NCI-H146 treated with DMSO at 0.1 percent for 48 hours (cell line): Measurements from ENCODE around the gene ZNF561.
"Not testable (repeated sequence)": the region's sequence is repeated elsewhere in the genome, so short reads cannot be mapped to it uniquely, and the experiment has no call there.

Experiments used
- DNase-seq: peaks from one replicate; lab custom pipeline; 2025; ENCODE audit not compliant: unreplicated experiment; lab: John Stamatoyannopoulos, UW

ZNF561 gene

DNA sequence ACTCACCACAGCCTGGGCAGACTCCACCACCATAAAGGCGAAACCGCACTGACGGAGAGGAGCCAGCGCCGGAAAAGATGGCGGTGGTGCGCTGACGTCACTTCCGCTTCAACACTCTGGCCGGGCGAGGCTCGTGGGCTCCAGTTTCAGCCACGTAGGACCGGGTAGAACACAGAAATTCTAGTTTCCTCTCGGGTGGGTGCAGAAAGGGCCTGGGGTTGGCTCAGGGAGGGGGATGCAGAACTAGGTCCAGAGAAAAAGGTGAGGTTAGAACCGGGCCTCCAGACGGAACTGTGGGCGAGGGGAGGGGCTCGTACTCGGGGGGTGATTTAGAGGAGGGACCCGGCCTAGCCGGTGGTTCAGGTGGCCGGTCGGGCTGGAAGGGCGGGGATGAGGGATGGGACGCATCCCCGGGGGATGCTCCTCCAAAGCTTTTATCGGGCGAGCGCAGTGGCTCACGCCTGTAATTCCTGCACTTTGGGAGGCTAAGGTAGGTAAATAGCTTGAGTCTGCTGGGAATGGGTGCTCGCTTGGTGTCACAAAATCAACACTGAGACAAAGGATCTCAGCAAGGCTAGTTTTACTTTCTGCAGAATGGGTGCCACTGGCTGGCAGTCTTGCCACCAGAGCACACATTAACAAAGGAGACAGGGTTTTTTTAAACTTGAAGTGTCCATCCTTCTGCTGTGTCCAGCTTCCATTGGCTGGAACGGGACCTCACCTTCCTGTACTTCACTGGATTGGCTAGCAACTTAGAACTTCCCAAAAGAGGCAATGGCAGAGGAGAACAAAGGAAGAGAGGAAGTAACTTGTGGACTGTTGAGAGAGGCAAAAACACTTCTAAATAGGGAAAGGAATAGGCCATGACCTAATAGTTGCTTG, at the start of gene ZNF561:
TSS of gene ZNF561 (minus strand) at position 77 of the 882 bp plus-strand sequence. CDS start 1,776 bp downstream, outside the sequence.
- peak; percentile 41 for DNase-seq

DNA sequence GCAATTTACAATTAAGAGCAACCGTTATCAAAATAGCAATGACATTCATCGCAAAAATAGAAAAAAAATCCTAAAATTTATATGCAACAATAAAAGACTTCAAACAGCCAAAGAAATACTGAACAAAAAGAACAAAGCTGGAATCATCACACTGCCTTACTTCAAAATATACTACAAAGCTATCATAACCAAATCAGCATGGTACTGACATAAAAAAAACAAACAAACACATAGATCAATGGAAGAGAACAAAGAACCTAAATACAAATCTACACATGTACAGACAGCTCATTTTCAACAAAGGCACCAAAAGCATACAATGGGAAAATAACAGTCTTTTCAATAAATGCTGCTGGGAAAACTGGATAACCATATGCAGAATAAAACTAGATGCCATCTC, 47.5 kb upstream of the ZNF561 start:
- no peak for DNase-seq

DNA sequence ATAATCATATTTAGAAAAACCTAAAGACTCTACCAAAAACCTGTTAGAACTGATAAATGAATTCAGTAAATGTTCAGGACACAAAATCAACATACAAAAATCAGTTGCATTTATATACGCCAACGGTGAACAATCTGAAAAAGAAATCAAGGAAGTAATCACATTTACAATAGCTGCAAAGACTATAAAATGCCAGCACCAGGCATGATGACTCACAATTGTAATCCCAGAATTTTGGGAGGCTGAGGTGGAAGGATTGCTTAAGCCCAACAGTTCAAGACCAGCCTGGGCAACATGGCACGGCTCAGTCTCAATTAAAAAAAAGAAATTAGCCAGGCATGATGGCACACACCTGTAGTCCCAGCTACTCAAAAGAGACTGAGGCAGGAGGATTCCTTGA, 46.9 kb upstream of the ZNF561 start:
- DNase-seq: no peak

DNA sequence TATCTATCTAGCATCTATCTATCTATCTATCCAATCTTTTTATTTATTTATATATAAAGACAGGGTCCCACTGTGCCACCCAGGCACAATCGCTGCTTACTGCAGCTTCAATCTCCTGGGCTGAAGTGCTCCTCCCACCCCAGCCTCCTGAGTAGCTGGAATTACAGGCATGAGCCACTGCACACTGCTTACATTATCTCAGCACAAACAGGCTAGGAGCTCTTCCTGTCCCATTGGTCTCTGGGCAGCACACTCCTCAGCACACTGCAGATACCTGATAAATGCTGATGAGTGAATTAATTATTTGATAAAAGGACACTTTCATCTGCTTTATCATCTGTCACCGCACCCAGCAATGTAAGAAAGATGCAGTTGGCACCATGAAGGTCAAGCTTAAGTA, 37.7 kb upstream of the ZNF561 start:
- no peak for DNase-seq

DNA sequence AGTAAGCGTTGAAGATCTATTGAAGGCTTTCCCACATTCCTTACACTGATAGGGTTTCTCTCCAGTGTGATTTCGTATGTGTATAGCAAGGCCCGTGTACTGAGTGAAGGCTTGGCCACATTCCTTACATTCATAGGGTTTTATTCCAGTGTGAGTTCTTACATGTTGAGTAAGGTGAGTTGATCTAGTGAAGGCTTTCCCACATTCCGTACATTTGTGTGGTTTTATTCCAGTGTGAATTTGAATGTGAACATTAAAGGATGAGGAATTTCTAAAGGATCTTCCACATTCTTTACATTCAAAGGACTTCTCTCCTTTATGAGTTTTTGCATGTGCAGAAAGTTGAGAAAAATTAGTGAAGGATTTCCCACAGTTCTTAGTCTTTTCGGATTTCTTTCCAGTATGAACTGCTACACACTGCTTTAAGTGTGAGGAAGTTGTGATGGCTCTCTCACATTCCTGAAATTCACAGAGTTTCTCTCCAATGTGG, 32.1 kb upstream of the ZNF561 start:
- DNase-seq: not testable (repeated sequence)

DNA sequence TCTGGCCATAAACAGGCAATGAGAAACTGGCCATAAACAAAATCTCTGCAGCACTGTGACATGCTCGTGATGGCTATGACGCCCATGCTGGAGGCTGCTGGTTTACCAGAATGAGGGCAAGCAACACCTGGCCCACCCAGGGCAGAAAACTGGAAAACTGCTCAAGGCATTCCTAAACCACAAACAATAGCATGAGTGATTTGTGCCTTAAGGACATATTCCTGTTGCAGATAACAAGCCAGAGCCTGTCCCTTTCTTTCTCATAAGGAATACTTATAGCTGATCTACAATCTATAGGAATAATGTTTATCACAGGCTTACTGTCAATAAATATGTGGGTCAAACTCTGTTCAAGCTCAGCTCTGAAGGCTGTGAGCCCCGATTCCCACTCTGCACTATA, 30.4 kb upstream of the ZNF561 start:
- DNase-seq: not testable (repeated sequence)

DNA sequence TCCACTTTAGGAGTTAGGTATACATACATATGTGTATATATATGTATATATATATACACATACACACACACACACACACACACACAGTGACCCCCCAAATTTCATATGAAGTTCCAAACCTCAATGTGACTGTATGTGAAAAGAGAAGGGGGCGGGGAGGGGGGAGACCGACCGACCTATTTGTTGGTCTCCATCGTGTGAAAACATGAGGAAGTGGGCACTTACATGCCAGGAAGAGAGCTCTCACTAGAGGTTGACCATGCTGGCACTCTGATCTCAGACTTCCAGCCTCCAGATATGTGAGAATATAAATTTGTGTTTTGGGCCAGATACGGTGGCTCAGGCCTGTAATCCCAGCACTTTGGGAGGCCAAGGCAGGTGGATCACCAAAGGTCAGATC, 29.3 kb upstream of the ZNF561 start:
- DNase-seq: no peak

DNA sequence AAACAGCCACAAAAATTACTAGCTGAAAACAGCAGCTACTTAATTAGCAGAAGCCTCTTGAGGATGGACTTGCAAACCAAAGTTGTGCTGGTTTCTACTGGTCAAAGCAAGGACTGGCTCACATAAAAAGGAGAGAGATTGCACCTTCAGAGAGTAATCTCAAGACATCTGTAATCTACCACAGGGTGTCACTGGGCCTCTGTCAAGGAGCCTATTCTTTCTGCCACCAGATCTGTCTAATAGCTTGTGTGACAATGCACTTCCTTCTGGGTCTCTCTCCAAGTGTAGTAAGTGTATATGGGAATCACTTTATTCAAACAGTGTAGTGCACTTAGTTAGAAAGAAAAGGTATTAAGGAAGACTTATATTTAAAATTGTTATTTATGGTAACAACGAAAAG, 24.4 kb upstream of the ZNF561 start:
- no peak for DNase-seq

DNA sequence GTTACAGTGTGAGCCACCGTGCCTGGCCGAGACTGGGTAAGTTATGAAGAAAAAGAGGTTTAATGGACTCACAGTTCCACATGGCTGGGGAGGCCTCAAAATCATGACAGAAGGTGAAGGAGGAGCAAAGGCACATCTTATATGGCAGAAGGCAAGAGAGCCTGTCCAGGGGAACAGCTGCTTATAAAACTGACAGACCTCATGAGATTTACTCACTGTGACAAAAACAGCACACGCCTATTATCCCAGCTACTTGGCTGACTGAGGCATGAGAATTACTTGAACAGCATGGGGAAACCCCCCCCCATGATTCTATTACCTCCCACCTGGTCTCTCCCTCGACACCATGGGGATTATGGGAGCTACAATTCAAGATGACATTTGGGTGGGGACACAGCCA, 23.4 kb upstream of the ZNF561 start:
- DNase-seq: no peak

DNA sequence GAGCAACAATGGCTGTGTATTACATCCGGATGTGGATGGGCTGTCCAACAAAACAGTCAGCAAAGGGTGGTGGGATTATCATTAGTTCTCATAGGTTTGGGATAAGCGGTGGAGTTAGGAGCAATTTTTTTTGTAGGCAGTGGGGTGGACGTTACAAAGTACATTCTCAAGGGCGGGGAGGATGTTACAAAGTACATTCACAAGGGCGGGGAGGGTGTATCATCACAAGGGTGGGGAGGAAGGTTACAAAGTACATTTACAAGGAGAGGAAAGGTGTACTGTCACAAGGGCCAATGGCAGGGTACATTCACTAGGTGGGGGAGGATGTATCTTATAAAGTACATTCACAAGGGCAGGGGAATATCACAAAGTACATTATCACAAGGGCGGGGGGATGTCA, 20.8 kb upstream of the ZNF561 start:
- no peak for DNase-seq

DNA sequence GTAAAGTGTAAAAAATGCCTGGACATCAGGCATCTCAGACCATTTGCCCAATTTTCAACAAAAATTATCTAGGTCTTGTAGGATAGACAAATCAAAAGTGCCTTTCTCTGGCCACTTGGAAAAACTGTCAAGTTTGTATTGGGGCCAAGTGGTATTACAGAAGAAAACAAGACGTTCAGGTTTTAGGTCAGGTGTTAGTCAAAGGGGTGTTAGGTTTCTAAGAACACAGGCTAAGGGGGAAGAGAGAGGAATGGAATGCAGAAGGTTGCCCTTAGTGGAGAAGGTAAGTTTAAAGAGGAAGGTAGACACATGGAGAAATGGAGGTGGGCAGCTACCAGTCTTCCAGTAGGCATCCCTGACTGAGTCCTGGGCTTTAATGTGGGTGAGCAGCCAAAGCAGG, 19.9 kb upstream of the ZNF561 start:
- no peak for DNase-seq

DNA sequence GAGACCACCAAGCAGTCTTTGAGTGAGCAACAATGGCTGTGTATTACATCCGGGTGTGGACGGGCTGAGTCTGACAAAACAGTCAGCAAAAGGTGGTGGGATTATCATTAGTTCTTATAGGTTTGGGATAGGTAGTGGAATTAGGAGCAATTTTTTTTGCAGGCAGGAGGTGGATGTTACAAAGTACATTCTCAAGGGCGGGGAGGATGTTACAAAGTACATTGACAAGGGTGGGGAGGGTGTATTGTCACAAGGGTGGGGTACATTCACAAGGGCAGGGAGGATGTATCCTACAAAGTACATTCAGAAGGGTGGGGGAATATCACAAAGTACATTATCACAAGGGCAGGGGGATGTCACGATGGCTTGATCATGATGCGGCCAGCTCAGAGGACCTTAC, 15.0 kb upstream of the ZNF561 start:
- DNase-seq: no peak

DNA sequence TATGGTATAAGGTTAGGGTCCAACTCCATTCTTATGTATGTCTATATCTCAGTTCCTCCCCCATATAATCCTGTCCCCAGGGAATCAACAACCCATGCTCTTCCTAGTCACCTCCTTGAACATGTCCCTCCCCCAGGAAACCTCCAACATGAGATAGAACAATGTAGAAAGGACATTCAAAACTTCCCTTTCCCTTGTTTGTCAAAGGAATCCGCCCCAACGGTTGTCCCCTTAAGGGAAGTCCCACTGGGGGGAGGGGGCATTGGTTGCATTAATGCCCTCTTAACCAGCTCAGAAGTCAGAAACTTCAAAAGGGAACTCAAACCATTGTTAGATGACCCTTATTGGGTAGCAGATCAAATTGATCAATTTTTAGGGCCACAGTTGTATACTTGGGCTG, 6.8 kb upstream of the ZNF561 start:
- DNase-seq: no peak

DNA sequence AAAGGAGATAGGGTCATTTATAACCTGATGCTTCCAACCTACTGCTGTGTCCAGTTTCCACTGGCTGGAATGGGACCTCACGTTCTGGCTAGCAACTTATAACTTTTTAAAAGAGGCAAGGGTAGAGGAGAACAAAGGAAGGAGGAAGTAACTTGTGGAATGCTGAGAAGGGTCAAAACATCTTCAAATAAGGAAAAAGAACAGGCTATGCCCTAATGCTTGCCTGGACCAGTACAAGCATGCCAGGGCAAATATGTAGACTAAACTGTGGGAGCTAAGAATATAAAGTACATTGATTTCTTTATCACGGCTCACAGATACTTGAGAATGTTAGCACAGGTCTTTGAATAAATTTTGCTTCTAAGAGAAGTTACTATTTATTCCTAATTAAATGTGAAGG, 1.5 kb upstream of the ZNF561 start:
- no peak for DNase-seq

DNA sequence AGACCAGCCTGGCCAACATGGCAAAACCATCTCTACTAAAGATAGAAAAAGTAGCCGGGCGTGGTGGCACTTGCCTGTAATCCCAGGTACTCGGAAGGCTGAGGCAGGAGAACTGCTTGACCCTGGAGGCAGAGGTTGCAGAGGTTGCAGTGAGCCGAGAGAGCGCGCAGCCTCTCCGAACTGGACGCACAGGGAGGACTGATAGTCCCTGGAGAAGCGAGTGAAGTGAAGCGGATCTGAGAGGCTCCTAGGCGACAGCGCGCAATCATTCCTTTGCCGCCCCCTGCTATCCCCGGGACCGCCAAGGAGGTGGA, 233 bp downstream of the ZNF561 start:
- no peak for DNase-seq

DNA sequence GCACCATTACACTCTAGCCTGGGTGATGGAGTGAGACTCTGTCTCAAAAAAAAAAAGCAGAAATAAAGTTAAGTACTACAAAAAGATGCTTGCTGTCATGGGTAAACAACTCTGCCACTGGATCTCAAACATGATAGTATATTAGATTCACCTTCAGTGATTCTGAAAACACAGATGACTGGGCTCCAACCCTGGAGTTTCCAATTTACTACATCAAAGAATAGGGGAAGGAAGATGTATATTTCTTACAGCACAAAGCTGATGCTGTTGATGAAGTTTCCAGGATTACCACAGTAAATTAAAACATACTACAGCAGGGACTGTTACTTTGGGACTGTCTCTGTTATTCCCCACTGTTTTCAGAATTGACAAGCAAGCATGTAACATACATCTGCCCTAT, 5.2 kb downstream of the ZNF561 start:
- DNase-seq: no peak

DNA sequence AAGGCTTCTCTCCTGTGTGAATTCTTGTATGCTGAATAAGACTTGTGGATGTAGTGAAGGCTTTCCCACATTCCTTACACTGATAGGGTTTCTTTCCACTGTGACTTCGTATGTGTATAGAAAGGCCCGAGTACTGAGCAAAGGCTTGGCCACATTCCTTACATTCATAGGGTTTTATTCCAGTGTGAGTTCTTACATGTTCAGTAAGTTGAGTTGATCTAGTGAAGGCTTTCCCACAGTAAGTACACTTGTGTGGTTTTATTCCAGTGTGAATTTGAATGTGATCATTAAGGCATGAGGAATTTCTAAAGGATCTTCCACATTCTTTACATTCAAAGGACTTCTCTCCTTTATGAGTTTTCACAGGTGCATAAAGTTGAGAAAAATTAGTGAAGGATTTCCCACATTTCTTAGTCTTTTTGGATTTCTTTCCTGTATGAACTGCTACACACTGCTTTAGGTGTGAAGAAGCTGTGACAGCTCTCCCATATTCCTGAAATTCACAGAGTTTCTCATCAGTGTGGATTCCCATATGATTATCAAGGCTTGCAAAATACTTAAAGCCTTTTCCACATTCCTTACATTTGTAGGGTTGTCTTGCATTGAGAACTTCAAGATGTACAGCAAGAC, 10.4 kb downstream of the ZNF561 start:
- no peak for DNase-seq

DNA sequence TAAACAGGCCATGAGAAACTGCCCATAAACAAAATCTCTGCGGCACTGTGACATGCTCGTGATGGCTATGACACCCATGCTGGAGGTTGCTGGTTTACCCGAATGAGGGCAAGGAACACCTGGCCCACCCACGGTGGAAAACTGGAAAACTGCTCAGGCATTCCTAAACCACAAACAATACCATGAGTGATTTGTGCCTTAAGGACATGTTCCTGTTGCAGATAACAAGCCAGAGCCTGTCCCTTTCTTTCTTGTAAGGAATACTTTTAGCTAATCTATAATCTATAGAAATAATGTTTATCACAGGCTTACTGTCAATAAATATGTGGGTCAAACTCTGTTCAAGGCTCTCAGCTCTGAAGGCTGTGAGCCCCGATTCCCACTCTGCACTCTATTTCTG, 12.1 kb downstream of the ZNF561 start:
- DNase-seq: no peak

DNA sequence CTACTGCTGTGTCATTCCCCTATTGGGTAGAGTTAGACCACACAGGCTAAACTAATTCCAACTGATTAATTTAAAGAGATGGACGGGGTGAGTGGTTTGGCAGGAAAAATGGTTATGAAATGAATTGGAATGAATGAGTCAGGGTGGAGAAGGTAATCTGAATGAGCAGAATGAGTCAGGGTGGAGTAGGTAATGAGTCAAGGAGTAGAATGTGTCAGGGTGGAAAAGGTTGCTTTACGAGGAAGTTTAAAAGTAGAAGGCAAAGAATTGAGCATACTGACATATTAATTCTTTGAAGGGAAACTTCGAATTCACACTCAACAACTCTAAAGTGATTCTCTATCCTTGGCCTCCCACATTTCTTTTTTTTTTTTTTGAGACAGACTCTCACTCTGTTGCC, 24.0 kb downstream of the ZNF561 start:
- no peak for DNase-seq

DNA sequence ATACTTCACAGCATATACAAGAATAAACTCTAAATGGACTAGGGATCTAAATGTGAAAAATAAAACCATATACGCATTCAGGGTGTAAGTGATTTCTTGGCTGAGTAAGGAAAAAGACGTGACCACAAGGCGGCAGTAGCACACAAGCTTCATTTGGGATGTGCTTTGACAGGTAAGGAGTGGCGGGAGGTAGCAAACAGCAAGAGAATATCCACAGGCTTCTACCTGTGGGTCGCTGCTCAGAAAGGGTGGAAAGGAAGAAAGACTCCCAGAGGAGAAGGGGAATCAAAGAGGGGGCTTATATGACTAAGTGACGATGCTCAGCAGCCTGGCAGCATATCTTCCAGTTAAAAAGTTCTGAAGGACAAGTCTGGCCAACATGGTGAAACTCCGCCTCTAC, 34.3 kb downstream of the ZNF561 start:
- DNase-seq: peak; percentile 56

DNA sequence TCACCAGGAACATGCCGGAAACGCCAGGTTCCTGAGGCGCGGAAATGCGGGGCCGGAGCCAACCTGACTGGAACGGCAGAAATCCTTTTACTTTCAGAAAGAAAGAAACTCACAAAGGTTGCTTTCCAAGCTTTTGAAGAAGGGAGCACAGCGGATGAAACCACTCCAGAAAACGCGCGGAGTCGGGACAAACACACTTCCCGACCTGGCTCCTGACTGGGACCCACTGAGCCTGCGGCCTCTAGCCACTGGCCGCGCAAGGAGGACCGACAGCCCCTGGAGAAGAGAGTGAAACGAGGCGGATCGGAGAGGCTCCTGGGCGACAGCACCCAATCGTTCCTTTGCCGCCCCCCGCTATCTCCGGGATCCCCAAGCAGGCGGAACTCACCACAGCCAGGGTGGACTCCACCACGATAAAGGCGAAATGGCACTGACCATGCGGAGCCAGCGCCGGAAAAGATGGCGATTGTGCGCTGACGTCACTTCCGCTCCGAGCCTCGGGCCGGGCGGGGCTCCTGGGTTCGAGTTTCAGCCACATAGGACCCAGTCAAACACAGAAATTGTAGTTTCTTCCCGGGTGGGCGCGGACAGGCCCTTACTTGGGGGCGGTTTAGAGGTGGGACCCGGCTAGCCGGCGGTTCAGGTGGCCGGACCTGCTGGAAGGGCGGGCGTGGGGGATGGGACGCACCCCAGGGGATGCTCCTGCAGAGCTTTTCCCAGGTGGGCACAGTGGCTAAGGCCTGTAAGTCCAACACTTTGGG, 36.8 kb downstream of the ZNF561 start, which contains the start of gene ZNF121:
TSS of gene ZNF121 (minus strand) at position 432 of the 761 bp plus-strand sequence. CDS start 16,407 bp downstream, outside the sequence.
- peak; percentile 69 for DNase-seq
